Measurements from ENCODE around the gene TNNC1.

TNNC1 gene

DNA sequence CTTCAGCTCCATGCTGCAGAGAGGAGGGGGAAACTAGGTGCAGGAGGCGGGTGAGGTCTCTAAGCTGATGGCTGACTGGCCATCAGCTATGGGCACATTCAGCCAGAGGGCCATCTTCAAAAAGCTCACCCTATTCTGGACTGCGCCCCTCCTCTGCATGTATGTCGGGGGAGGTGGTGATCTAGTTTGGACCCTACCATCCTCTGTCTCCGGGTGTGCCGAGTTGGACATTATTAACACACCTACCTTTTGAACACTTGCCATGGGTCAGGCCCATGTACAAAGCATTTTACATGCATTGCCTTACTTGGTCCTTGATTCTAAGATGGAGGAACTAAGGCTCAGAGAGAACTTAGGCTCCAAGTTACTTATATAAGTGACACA, 3.0 kb upstream of the TNNC1 start:
- no peak for FAIRE-seq

DNA sequence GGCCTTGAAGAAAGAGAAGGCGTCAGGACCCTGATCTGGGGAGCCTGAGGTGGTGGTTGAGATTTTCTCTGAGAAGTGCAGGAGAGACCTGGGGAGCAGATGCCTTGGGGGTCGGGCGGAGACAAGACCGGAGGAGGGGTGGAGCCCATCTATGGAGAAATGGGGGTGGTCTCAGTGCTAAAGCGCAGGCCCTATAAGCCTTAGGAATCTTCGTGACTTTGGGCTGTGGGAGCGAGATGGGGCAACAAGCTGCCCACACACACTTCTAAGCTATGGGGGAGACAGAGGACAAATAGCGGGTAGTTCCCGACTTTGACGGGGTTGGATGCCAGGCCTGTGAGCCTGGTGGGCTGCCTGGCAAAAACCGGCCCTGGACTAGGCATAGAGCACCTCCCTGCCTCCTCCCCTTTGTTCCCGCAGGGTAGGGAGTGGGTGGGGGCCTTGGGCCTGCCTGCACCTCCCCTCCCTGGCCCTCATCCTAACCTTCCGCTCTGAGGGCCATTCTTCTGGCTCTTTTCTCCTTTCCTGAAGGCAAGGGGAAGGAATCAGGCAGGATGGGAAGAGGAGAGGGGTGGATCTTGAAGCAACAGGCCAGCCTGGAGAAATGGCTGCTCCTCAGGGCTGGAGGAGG, 2.4 kb upstream of the TNNC1 start:
- FAIRE-seq: no peak

DNA sequence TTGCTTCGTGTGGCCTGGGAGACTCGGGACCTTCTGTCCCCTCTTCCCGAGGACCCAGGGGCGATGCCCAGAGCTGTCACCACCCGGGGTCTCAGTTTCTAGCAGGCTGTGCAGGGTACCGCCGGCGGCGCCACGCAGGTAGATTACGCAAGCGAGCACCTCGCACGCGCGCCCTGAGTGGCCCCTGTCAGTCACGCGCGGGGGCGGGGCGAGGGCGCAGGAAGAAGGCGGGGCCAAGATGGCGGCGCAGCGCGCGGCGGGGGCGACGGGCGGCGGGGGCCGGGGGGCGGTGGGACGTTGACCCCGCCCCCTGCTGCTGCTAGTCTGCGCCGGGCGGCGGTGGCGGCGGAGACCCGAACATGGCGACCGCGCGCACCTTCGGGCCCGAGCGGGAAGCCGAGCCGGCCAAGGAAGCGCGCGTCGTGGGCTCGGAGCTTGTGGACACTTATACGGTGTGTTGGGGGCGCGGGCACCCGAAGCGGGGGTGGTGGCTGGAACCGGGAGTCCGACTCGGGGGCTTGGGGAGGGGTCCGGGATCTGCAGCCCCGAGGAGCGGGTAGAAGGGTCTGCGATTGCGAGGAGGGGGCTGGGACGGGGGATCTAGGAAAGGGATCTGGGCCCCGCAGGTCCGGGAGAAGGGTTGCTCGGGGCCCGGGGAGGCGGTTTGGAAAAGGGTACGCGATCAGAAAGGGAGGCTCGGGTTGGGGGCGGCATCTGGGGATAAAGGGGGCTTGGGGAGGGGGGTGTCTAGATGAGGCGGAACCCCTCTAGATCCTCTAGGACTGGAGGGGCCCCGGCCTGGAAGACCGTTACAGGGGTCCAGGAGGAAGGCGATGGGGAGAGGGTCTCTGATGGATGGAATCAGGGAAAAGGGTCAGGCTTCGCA, 1.7 kb upstream of the TNNC1 start, which contains the start of gene NISCH:
TSS of gene NISCH (plus strand) at position 322 of the 886 bp plus-strand sequence. CDS start at position 360, 38 bp downstream.
- no peak for FAIRE-seq

DNA sequence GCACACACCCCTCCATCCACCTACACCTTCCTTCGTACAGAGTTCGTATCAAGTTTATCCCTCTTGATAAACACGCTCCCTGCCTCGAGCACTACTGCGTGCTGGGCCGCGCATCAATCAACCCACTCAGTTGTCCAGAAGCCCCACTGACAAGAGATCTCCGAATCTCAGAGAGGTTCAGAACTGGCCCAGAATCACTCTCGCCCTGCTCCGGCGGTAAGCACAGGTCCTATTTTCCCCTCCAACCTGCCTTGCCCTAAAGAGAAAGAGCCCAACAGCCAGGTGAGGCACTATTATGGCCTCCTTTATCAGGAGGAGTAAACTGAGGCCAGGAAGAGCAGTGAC, 1.1 kb upstream of the TNNC1 start:
- no peak for FAIRE-seq

DNA sequence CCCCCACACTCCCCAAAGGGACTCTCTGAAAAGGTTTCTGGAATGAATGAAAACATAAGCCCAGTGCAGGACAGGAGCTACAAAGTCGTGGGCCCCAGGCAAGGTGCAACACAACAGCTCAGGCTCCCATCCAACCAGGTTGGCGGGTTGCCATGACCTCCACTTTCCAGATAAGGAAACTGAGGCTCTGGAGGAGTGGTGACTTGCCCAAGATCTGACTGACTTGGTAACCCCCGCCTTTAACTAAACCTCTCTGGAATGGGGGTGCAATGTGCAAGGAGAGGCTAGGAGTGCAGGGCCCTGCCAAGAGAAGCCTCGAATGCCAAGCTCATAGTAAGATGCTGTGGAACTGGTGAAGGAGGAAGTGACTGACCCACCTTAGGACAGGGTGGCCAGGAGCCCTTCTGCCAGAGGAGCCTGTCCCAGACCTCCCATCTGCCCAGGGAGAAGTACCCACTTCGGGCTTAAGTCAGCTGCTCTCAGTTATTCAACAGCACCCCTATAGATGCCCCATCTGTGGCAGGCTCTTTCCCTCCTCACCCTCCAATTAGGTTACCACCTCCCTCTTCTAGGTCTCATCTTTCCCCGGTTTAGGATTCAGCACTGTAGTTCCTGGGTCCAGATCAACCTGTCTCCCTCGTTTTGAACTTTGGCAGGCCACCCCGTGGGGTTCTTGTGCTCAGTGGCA, 553 bp upstream of the TNNC1 start:
- FAIRE-seq: no peak

DNA sequence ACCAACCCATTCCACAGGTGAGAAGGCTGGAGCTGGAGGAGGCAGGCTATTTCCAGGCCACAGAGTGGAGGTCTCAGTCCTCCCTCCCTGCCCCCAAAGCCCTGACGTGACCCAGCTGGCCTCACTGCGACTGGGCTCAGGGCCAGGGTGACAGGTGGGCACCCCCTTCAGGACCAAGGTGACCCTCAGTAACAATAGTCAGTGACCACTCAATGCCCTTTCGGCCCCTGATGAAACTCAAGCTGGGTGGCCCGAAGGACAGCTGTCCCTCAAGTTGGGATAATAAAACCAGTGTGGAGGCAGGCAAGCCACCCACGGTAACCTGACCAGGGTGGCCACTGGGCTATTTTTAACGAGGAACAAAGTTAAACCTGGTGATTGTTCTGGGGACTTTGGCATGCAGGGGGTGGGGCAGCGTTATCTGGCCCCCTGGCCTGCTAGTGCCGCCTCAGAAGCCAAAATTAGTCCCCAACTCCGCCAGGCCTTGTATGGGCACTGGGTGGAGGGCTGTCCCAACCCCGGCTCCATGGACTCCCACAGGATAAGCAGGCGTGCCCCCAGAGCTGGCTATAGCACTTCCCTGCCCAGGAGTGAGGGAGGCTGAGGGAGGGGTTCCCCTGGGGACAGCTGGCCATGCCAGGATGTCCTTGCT, 1.1 kb downstream of the TNNC1 start:
- FAIRE-seq: no peak

DNA sequence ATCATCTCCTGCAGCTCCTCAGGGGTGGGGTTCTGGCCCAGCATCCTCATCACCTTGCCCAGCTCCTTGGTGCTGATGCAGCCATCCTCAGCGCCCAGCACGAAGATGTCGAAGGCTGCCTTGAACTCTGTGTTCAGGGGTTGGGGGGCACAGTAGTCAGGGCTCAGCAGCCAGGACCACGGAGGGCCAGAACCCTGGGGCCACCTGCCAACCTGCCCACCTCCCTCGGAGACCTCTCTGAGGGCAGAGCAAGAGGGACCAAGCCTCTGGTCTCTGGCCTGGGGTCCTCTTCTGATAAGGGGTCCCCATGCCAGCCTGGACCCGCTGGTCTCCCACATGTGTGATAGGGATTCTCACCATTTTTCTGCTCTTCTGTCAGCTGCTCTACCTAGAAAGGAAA, 1.7 kb downstream of the TNNC1 start:
- FAIRE-seq: no peak

DNA sequence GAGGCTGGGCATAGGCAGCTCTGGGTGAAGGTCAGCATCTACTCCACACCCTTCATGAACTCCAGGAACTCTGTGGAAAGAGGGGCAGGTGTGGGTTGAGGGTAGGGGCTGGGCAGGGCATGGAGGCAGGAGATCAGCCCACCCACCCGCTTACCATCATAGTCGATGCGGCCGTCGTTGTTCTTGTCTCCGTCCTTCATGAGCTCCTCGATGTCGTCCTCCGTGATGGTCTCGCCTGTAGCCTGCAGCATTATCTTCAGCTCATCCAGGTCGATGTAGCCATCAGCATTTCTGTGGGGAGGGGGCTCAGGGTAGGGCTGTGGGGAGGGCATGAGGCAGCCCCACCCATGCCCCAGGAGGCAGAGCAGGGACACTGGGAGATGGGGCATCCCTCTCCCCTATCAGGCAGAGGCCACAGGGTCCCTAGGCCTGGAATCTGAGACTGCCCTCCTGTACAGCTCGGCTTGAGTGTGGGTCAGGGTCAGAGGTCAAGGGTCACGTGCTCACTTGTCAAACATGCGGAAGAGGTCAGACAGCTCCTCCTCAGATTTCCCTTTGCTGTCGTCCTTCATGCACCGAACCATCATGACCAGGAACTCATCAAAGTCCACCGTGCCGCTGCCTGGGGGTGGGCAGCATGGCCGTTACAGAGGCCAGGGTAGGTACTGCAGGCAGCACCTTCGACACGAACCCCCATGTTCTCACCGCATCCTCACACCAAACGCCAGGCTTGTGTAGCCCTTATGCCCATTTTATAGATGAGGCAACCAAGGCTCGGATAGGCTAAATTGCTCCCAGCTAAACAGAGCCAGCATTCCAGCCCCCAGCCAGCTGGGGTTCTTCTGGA, 2.4 kb downstream of the TNNC1 start:
- no peak for FAIRE-seq

DNA sequence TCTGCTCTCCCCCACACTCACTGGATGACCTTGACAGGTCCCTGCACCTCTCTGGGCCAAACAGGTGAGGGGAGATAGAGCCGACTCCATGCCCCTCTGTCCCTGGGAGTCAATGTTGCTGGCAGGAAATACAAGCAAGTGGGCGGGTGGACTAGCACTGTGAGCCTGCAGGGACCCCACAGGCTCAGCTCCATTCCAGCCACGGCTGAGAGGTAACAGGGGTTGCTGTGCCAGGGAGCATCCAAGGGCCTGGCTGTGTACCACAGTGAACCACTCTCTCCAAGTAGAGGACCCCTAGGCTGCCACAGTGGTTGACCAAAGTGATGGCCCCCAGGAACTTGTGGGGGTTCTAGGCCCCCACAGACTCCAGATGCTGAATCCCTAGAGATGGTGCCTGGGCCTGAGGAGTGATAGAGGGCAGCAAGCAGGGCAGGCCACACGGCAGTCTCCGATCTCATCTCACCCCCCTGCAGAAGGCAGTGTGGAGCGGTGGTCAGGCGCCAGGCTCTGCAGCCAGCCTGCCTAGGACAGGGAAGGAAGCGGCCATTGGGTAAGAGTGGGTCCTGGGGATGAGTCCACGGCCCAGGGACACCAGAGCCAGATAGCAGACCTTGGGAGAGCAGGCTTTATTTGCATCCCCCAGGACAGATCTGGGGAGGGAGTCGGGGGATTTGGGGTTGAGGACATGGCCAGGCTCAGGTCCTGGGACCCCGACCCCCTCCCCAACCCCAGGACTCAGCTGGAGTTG, 3.2 kb downstream of the TNNC1 start:
- FAIRE-seq: no peak

DNA sequence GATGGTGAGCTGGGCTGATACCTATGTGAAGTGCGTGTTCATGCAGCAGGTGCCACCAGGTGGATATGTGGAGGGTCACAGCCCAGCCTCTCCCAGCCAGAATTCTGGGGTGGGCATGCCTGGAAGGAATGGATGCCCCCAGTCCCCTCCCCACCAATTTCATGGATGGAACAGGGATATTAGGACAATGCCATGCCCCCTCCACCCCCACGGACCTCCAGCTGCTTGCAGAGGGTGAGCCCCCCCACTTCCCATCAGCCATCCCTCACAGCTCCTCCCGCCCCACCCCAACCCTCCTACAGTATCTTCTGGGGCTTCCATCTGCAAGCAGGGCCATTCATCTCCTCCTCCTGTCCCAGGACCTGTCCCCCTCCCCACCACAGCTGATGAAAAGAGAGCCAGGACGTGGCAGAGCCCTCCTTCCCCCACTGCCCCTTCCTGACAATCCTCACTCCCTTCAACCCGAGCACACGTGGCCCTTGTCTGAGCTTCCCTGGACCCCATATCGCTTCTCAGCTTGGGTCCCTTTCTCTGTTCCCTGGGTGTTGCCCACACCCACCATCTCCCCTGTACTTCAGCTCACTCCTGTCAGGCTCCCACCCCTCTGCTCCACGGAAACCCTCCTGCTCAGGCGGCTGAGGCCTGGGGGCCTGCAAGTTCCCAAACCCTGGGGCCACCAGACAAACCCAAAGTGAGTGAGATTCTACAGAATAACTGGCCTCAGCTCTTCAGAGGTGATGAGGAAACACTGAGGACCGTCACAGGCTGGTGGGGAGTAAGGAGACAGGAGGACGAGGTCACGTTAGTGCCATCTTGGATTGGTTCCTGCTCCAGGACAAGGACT, 6.1 kb downstream of the TNNC1 start:
- FAIRE-seq: no peak

DNA sequence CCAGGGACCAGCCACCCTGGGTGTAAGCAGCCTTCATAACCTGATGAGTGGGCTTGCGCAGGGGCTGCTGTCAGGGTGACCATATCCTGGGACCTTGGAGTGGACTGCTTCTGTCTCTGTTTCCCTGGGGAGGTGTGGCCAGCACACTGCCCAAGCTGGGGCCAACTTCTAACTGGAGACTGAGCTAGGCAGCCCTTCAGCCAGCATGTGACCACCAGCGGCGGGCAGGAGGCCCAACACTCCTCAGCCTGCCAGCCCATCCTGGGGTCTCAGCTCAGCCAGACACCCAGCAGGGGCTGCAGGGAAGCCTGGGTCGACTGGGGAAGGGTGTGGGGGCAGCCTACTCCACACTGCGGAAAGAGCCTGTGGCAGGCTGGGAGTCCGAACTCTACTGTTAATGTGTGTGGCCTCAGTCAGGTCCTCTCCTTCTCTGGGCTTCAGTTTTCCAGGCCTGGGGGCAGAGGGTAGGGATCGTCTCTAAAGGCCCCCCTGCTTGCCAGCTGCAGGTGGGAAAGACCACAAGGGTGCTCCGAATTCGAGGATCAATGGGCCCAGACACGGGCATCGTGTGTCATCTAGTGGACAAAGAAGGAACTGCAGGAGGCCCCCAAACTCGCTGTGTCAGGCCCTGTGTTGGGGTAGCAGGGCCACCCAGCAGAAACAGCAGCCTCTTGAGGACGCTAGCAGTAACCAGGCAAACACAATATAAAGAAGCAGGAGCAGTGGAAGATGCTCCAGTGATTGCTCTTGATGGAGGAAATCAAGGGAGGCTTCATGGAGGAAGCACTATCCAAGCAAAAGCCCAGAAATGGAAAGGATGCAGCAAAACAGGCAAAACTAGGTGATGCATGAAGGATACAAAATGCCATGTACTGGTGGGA, 7.0 kb downstream of the TNNC1 start:
- FAIRE-seq: no peak

DNA sequence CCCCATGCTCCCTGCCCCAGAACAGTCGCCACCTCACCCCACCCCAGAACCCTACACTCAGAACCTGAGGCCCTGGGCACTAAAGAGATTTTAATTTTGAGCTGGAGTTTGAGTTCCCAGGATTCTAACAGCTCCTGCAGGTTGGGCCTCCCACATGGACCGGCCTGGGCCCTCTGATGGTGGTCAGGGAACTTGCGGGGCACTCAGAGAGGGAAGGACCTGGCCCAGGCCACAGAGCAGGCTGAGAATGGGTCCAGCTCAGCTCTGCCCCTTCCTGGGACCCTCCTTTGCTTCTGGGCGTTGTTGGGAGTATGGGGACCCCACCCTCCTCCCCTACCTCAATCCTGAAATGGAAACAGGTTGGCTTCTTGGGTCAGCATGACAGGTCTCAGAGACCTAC, 7.8 kb downstream of the TNNC1 start:
- no peak for FAIRE-seq

DNA sequence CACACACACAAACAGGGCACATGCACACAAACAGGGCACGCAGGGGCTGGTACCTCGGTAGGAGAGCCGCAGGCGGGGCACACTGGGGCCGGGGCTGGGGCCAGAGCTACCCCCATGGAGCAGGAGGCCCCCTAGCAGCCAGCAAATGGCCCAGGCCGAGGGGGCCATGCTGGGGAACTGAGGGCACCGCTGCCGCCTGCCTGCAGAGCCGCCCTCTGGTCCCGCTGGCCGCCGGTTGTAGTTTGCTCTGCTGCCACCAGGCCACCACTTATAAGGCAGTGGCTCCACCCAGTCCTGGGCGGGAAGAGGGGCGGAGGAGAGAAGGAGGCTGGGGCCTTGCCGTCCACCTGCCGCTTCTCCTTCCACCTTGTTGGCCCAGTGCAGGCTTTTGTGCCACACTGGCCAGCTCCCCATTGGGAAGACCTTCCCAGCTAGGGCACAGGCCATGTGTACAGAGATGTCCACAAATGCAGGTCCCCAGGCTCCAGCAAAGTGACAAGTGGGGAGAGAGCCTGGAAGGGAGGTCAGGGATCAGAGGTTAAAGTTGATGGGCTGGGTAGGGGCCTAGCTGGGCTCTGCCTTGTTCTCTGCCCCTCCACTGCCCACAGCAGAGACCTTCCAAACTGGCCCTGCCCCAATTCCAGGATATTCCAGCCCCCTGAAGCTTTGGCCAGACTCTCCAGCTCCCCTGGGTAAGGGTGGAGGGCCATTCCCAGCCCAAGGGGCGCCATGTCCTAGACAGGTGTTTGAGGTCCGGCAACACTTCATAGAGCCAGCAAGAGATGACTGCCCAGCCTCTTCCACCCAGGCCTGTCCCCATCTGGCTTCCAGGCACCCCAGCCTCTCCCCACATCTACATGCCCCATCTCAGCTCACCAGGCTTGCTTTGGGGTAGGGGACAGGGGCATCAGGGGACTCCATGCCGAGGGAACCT, 8.7 kb downstream of the TNNC1 start, which contains the start of gene SEMA3G:
TSS of gene SEMA3G (minus strand) at position 244 of the 934 bp plus-strand sequence. CDS start at position 168, 76 bp downstream.
- FAIRE-seq: no peak

DNA sequence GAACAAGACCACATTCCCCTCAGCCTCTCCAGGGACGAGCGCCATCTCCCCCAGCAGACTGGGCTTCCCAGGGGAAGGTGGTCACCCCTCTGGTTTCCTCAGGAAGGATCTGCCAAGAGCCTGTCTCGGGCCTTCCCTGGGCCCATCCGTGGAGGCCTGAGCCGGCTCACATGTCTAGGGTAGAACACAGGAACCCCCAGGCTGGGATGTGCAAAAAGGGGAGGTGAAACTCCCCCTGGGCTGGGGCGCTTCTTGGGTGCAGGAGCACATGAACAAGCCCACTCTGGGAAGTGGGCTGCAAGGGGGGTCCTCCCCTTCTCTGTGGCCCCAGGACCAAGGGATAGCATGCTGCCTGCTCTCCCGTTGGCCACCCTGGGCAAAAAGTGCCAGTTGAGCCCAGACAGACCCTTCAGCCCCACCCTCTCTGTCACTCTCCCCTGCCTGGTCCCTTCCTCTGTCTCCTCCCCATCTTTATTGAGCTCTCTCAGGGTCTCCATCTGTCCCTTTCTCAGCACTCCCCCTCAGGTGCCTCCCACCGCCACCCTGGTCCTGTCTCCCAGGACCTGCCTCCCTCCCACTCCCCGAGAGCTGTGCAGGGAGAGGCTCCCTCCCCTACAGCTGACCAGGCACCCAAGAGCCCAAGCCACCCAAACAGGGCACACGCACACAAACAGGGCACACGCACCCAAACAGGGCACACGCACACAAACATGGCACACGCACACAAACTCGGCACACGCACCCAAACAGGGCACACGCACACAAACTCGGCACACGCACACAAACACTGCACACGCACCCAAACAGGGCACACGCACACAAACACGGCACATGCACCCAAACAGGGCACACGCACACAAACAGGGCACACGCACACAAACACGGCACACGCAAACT, 9.8 kb downstream of the TNNC1 start:
- FAIRE-seq: no peak

DNA sequence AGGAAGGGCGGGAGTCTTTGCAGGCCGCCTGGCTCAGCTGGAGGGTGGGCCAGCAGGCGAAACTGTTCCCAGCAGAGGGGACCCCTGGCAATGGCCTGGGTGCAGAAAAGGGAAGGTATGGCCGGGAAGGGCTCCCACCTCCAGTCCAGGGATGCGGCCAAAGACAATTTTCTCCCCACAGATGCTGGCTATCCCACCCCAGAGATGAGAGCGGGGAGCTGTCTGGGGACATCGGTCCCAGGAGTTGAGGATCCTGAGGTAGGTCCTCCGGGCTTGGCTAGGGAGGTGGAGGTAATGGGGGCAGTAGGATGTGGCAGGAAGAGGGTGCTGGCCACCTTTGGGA, 10.6 kb downstream of the TNNC1 start:
- FAIRE-seq: no peak

DNA sequence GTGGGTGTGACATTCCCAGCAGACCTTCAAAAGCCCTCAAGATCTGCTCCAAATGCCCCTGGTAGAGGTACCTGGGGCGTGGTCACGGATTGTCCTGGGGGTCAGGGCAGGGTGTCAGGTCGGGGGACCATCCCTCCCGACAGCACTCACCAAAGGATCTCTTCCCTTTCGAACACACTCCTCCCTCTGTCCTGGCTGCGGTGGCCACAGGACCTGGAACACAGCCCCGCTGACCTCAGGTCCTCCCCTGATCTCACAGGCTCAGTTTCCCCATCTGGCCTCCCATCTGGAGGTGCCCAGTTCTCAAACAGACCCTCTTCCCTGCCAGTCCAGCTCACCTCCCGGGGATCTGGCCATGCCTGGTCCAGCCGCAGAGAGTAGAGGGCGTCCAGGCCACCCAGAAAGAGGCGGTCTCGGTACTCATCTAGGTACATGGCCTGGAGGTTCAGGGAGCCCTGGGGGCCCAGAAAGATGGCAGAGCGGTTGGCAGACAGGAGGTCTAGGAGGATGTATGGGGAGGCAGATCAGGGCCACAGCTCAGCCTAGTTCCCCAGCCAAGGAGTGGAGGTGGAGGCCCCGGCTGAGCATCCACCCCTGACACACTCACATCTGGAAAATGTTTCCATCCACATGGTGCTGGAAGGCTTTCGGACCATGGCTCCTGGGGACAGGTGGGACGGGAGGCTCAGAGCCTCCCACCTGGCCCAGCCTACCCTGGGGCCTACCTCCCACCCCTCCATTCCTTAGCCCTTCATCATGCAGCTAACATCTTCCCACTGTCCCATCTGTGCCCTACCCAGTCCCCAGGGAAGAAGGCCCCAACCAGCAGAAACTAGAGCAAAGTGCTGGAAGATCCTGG, 11.2 kb downstream of the TNNC1 start:
- FAIRE-seq: no peak
